A673 (cell line): ENCODE results near the gene PCNX3. TPM values are rescaled to one million over a fixed set of nuclear protein-coding genes. Genes with fewer than 3 reads are reported as not detected.
"Not testable (repeated sequence)": the region's sequence is repeated elsewhere in the genome, so short reads cannot be mapped to it uniquely, and the experiment has no call there.

Source experiments
- BruUV-seq: library from RNA; stranded (reverse); fragments of 400-500 nt; replicated peaks from 2 replicates; lab custom pipeline; 2021; lab: Mats Ljungman, UMichigan
- CTCF ChIA-PET: fragments of 300-600 bp; sonication (Branson Sonifier 250); formaldehyde crosslinking; loops from one replicate; lab custom pipeline; 2022; ENCODE audit warnings: antibody characterized with exemption; lab: Charles Lee
- POLR2A ChIA-PET: fragments of 300-600 bp; sonication (Branson Sonifier 250); formaldehyde crosslinking; loops from one replicate; lab custom pipeline; 2022; ENCODE audit warnings: antibody characterized with exemption; ENCODE audit not compliant: low non-redundant PET; lab: Charles Lee
- DNase-seq: peaks from one replicate; pipeline ENCODE4 v3.0.0-alpha.2; 2015; ENCODE audit warnings: low spot score
- H3K27ac ChIP-seq: fragments of 200-600 bp; sonication (generic); 2 replicates; pipeline ENCODE4 v1.5.1; 2016; ENCODE audit warnings: mixed run types, low read depth, mild to moderate bottlenecking, mixed read lengths, antibody characterized with exemption, low read length; ENCODE audit not compliant: poor library complexity, severe bottlenecking
- H3K27me3 ChIP-seq: fragments of 200-600 bp; sonication (generic); replicated peaks from 2 replicates; pipeline ENCODE4 v1.6.1; 2017; ENCODE audit warnings: mixed run types, low read depth, mild to moderate bottlenecking, mixed read lengths, antibody characterized with exemption, low read length; ENCODE audit not compliant: insufficient read depth, poor library complexity
- H3K36me3 ChIP-seq: fragments of 200-600 bp; sonication (generic); 2 replicates; pipeline ENCODE4 v1.6.1; 2016; ENCODE audit warnings: mixed run types, mild to moderate bottlenecking, mixed read lengths, antibody characterized with exemption, low read length; ENCODE audit not compliant: insufficient read depth, poor library complexity, severe bottlenecking
- H3K4me1 ChIP-seq: fragments of 200-600 bp; sonication (generic); 2 replicates; pipeline ENCODE4 v1.6.1; 2017; ENCODE audit warnings: mixed run types, mild to moderate bottlenecking, mixed read lengths, antibody characterized with exemption, low read length; ENCODE audit not compliant: insufficient read depth, poor library complexity, severe bottlenecking
- H3K4me3 ChIP-seq: fragments of 200-600 bp; sonication (generic); 2 replicates; pipeline ENCODE4 v1.5.1; 2016; ENCODE audit warnings: low read depth, mixed run types, mild to moderate bottlenecking, mixed read lengths, low read length; ENCODE audit not compliant: poor library complexity, severe bottlenecking
- H3K9me3 ChIP-seq: fragments of 200-600 bp; sonication (generic); 2 replicates; pipeline ENCODE4 v1.6.1; 2016; ENCODE audit warnings: mixed run types, low read depth, mild to moderate bottlenecking, mixed read lengths, antibody characterized with exemption, low read length; ENCODE audit not compliant: poor library complexity, severe bottlenecking
- CTCF ChIP-seq: fragments of 300-800, 200-600 bp; sonication (generic); conservative IDR thresholded peaks from 2 replicates; pipeline ENCODE4 v1.5.1; 2017; ENCODE audit warnings: low read depth, mild to moderate bottlenecking, antibody characterized with exemption, low read length, moderate library complexity, mixed read lengths
- EZH2 ChIP-seq: fragments of 200-600 bp; sonication (generic); IDR thresholded peaks from 2 replicates; pipeline ENCODE4 v1.6.1; 2017; ENCODE audit warnings: borderline replicate concordance, low read depth, mild to moderate bottlenecking, mixed read lengths, antibody characterized with exemption, low read length; ENCODE audit not compliant: poor library complexity, severe bottlenecking
- intact Hi-C: fragments of 100-400 bp; cut with micrococcal nuclease; formaldehyde crosslinking; loops from one replicate; pipeline ENCODE4 v1.10.0; 2022; ENCODE audit not compliant: unreplicated experiment
- total RNA-seq: library from RNA; stranded (reverse); gene quantifications from 2 replicates; pipeline ENCODE4 v1.2.3, GENCODE V29; 2021

The PCNX3 gene
- total RNA-seq, 1 experiment from 2014 or later, result 68.0 TPM

GRCh38 chr11:65660038-65660437 is 44.5 kb downstream of the PCNX3 start:
- no peak for DNase-seq
- ChIA-PET CTCF (no interaction called here), POLR2A (no interaction called here)
- intact Hi-C loops, result no loop called here
- Histone ChIP-seq H3K27me3 (no peaks in the 10 kb centered on the region), H3K36me3 (peaks cover 61% of the 10 kb centered on the region), H3K4me3 (no peak overlapping the region), H3K27ac (no peak overlapping the region), H3K4me1 (peaks cover 7% of the 10 kb centered on the region), H3K9me3 (no peaks in the 10 kb centered on the region)
- no peak for TF ChIP-seq EZH2
- no peak for TF ChIP-seq CTCF
- BruUV-seq, result no TSS peak

DNA sequence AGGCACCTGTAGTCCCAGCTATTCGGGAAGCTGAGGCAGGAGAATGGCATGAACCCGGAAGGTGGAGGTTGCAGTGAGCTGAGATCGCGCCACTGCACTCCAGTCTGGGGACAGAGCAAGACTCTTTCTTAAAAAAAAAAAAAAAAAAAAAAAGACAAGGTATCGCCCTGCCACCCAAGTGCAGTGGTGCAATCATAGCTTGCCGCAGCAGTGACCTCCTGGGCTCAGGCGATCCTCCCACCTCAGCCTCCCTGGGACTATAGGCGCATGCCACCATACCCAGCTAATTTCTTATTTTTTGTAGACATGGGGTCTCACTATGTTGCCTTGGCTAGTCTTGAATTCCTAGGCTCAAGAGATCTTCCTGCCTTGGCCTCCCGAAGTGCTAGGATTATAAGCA is 45.3 kb downstream of the PCNX3 start:
- H3K9me3 ChIP-seq, H3K27me3 ChIP-seq, H3K4me1 ChIP-seq, POLR2A ChIA-PET, H3K27ac ChIP-seq, CTCF ChIA-PET, intact Hi-C loops, BruUV-seq, DNase-seq: not testable (repeated sequence)
- Histone ChIP-seq H3K4me3 (peak overlapping the region; percentile 79), H3K36me3 (peaks cover 52% of the 10 kb centered on the region)

DNA sequence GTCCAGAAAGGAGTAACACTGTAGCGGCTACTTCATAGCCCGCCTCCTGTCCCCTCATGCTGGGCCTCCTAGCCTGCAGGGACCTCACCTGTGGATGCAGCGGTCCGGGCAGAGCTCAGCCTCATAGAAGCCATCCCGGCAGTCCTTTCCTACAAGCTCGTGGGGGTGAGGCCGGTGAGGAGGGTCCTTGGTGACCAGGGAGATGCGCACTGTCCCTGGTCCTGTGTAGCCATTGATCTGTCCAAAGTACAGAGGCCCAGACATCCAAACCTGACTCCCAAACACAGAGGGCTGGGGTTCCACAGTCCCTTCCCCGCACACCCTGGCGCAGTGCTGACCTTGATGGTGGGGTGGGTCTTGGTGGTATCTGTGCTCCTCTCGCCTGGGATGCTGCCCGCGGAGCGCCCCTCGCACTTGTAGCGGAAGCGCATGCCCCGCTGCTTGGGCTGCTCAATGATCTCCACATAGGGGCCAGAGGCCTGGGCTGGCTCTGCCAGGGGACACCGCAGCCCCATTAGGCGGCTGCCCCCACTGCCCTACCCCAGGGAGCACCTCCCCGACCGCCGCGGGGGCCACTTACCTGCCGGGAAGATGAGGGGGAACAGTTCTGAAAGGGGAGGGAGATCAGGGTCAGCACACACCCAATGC is 46.1 kb downstream of the PCNX3 start:
- H3K27ac ChIP-seq, result peak overlapping the region; percentile 85
- H3K27me3 ChIP-seq, result no peaks in the 10 kb centered on the region
- ChIA-PET POLR2A (no interaction called here), CTCF (no interaction called here)
- H3K9me3 ChIP-seq, result no peaks in the 10 kb centered on the region
- peak overlapping the region; percentile 79 for H3K4me3 ChIP-seq
- H3K36me3 ChIP-seq, result peaks cover 46% of the 10 kb centered on the region
- no peak for TF ChIP-seq EZH2
- no peak for TF ChIP-seq CTCF
- intact Hi-C loops, result no loop called here
- peaks cover 7% of the 10 kb centered on the region for H3K4me1 ChIP-seq
- BruUV-seq, result no TSS peak
- no peak for DNase-seq

- ChIA-PET CTCF (no interaction called here), POLR2A (interaction anchor here (1.1 kb wide), 1 partner anchor 67 kb away, joined by 7 read pairs; the partner anchor contains the start of gene KCNK7)
- TSS peak; percentile 49 for BruUV-seq
- Histone ChIP-seq H3K27me3 (no peaks in the 10 kb centered on the region), H3K36me3 (peaks cover 41% of the 10 kb centered on the region), H3K4me1 (peaks cover 7% of the 10 kb centered on the region), H3K4me3 (peak overlapping the region; percentile 79), H3K9me3 (no peaks in the 10 kb centered on the region), H3K27ac (peak overlapping the region; percentile 85)
- intact Hi-C loops, result no loop called here
- TF ChIP-seq CTCF, result no peak
- no peak for DNase-seq
These were observed 46.7 kb downstream of the PCNX3 start for GRCh38 chr11:65662247-65662798.
